A549 treated with DMSO at 1 μM for 4 hours (cell line): ENCODE measurements around the gene LUZP4. TPM values are rescaled to one million over a fixed set of nuclear protein-coding genes. Genes with fewer than 3 reads are reported as not detected.

Experiments used
- total RNA-seq: library from RNA; stranded (reverse); fragments of 200-300 nt; extraction: Qiagen RNA extraction; gene quantifications from 5 replicates; pipeline ENCODE4 v1.2.3, GENCODE V29; 2022; ENCODE audit warnings: low read depth

The LUZP4 gene, protein sequence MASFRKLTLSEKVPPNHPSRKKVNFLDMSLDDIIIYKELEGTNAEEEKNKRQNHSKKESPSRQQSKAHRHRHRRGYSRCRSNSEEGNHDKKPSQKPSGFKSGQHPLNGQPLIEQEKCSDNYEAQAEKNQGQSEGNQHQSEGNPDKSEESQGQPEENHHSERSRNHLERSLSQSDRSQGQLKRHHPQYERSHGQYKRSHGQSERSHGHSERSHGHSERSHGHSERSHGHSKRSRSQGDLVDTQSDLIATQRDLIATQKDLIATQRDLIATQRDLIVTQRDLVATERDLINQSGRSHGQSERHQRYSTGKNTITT
- not detected in 5 replicates for total RNA-seq

DNA sequence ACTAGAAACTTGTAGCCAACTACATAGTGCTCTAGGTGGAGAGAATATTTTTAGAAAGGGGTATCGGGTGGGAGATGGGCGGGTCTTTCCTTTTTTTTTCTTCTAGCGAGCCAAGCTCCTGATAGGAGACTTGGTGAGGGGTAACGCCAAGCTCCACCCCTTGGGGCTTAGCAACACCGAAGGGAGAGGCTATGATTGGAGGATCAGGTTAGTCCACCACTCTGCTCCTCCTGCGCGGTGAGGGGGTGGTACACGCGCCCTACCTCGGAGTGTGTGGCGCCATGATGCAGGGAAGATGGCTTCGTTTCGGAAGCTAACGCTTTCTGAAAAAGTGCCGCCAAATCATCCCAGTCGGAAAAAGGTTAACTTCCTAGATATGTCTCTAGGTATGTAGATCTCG lies at the start of gene LUZP4:
Gene LUZP4, plus strand, starts transcription at position 251 of the 400 bp plus-strand sequence. Its CDS starts 45 bp downstream, at position 296.

Other genes with a start within 250 kb of the LUZP4 start
- not detected in 5 replicates for gene RBMXL3, start 100.3 kb upstream of the LUZP4 start, total RNA-seq
- 0.01 to 0.05 TPM in 2 of 5 replicates, not detected in the others for gene LRCH2, start 55.6 kb upstream of the LUZP4 start, total RNA-seq